BJ (cell line): Measurements from ENCODE around the gene SLIT1. TPM values are rescaled to one million over a fixed set of nuclear protein-coding genes. Genes with fewer than 3 reads are reported as not detected.

ENCODE experiments used
- CTCF ChIA-PET: fragments of 350-600 bp; formaldehyde crosslinking; extraction: SDS; loops from one replicate; lab custom pipeline; 2021; ENCODE audit warnings: antibody characterized with exemption, inconsistent platforms; lab: Yijun Ruan, JAX
- POLR2A ChIA-PET: fragments of 300-600 bp; sonication (Branson Sonifier 250); formaldehyde crosslinking; extraction: SDS; loops from one replicate; lab custom pipeline; 2021; ENCODE audit warnings: antibody characterized with exemption; lab: Charles Lee
- DNase-seq: peaks from one replicate; pipeline ENCODE4 v3.0.0-alpha.2; 2011; ENCODE audit warnings: low read depth
- H3K27me3 ChIP-seq: 2 replicates; pipeline ENCODE4 v1.6.0; 2011; ENCODE audit warnings: low read length; ENCODE audit not compliant: control insufficient read depth, insufficient read depth
- H3K36me3 ChIP-seq: 2 replicates; pipeline ENCODE4 v1.5.1; 2011; ENCODE audit warnings: low read length; ENCODE audit not compliant: control insufficient read depth, insufficient read depth
- H3K4me3 ChIP-seq: 2 replicates; pipeline ENCODE4 v1.5.1; 2011; ENCODE audit warnings: low read depth, mild to moderate bottlenecking, control low read depth, low read length
- polyA plus RNA-seq: library from polyadenylated mRNA; depleted of rRNA; stranded (reverse); fragments of >200 nt; gene quantifications from 2 replicates; pipeline ENCODE4 v1.2.3, GENCODE V29; 2011
- TF ChIP-seq, protein P1 (sequence below): IDR thresholded peaks from 2 replicates; pipeline ENCODE4 v1.5.1; 2011; ENCODE audit warnings: low read depth, mild to moderate bottlenecking, control low read depth, inconsistent platforms, low read length, moderate library complexity; ENCODE audit not compliant: insufficient read depth

The SLIT1 gene
- polyA plus RNA-seq, 1 experiment, result 0.02 TPM

GRCh38 chr10:97003804-97004201 lies 182.0 kb downstream of the SLIT1 start:
- TF ChIP-seq, protein P1, sequence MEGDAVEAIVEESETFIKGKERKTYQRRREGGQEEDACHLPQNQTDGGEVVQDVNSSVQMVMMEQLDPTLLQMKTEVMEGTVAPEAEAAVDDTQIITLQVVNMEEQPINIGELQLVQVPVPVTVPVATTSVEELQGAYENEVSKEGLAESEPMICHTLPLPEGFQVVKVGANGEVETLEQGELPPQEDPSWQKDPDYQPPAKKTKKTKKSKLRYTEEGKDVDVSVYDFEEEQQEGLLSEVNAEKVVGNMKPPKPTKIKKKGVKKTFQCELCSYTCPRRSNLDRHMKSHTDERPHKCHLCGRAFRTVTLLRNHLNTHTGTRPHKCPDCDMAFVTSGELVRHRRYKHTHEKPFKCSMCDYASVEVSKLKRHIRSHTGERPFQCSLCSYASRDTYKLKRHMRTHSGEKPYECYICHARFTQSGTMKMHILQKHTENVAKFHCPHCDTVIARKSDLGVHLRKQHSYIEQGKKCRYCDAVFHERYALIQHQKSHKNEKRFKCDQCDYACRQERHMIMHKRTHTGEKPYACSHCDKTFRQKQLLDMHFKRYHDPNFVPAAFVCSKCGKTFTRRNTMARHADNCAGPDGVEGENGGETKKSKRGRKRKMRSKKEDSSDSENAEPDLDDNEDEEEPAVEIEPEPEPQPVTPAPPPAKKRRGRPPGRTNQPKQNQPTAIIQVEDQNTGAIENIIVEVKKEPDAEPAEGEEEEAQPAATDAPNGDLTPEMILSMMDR, result no peak
- ChIA-PET CTCF (interaction anchor here (0.6 to 0.9 kb wide), 2 partner anchors 13 to 193 kb away, joined by 3 read pairs; no protein-coding TSS in a partner anchor), POLR2A (no interaction called here)
- no peak overlapping the region for H3K4me3 ChIP-seq
- peaks cover 7% of the 10 kb centered on the region for H3K27me3 ChIP-seq
- H3K36me3 ChIP-seq, result no peaks in the 10 kb centered on the region
- no peak for DNase-seq

- no peak overlapping the region for H3K4me3 ChIP-seq
- ChIA-PET CTCF (interaction anchor here (0.6 to 0.9 kb wide), 3 partner anchors 12 to 22 kb away, joined by 3 read pairs; no protein-coding TSS in a partner anchor), POLR2A (no interaction called here)
- TF ChIP-seq, protein P1, result no peak
- H3K36me3 ChIP-seq, result no peaks in the 10 kb centered on the region
- peaks cover 7% of the 10 kb centered on the region for H3K27me3 ChIP-seq
- DNase-seq, result no peak
Observed at GRCh38 chr10:97003151-97003803, 182.5 kb downstream of the SLIT1 start.

DNA sequence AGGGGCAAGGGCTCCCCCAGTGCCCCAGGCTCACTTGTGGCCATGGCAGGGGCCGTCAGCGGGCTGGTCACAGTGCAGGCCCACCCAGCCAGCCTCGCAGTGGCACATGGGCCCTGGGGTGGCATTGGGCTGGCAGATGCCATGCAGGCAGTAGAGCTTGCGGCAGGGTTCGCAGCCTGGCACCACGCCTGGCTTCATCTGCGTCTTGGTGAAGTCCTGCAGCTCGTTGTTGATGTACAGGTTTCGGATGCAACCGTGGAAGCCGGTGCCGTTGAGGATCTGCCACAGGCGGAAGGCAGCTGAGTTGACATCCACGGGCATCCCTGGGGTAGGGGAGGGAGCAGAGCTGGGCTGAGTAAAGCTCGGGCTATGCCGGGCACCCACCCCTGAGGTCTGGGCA lies 183.1 kb downstream of the SLIT1 start:
- CTCF ChIA-PET, result interaction anchor here (0.6 to 0.8 kb wide), 2 partner anchors 12 to 22 kb away, joined by 3 read pairs; no protein-coding TSS in a partner anchor
- TF ChIP-seq, protein P1, result no peak
- Histone ChIP-seq H3K4me3 (no peak overlapping the region), H3K36me3 (no peaks in the 10 kb centered on the region), H3K27me3 (peaks cover 7% of the 10 kb centered on the region)
- POLR2A ChIA-PET, result no interaction called here
- DNase-seq, result no peak

DNA sequence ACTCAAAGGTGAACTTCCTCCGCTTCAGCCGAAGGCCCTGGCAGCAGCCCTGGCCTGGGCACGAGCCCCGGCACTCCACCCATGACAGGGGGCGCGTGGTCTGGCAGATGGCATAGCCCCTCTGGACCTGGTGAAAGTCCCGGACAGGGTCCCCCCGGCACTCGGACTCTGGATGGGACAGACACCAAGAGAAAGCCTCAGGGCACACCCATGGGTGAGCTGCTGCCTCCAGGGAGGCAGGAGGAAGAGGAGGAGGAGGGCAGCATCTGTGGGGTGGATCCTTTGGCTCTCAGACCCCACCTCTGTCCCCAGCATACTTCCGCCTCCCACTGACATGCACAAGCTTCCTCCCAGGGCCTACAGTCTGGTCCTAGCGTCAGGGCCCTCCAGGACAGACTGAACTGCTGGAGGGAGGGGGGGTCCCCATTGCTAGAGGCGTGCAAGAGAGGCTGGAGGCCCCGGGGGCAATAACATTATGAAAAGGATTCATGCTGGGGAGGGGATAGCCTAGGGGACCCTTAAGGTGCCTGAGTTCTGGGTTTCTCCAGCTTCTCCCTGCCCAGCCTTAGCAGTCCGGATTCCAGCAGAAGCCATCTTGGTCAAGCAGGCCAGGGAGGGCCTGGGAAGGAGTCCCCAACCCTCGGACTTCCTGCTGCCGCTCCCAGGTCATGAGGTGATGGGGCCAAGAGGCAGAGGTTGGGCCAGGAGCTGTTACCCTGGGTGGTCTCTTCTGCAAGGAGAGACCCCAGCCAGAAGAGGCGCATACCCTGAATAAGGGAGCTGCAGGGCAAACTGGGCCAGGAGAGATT lies 184.4 kb downstream of the SLIT1 start:
- CTCF ChIA-PET, result no interaction called here
- TF ChIP-seq, protein P1, result no peak
- H3K4me3 ChIP-seq, result no peak overlapping the region
- no peak for DNase-seq
- H3K36me3 ChIP-seq, result no peaks in the 10 kb centered on the region
- H3K27me3 ChIP-seq, result peaks cover 7% of the 10 kb centered on the region
- POLR2A ChIA-PET, result no interaction called here

GRCh38 chr10:97000487-97001182 lies 185.1 kb downstream of the SLIT1 start:
- Histone ChIP-seq H3K27me3 (peaks cover 7% of the 10 kb centered on the region), H3K4me3 (no peak overlapping the region), H3K36me3 (no peaks in the 10 kb centered on the region)
- ChIA-PET CTCF (no interaction called here), POLR2A (interaction anchor here (0.6 kb wide), 1 partner anchor 22 kb away, joined by 3 read pairs; no protein-coding TSS in a partner anchor)
- TF ChIP-seq, protein P1, result no peak
- DNase-seq, result no peak
